H9 (cell line): ENCODE data around the gene SLA2. TPM values are rescaled to one million over a fixed set of nuclear protein-coding genes. Genes with fewer than 3 reads are reported as not detected.

Experiments used
- DNase-seq: peaks from one replicate; pipeline ENCODE4 v3.0.0-alpha.2; 2017
- H2AFZ ChIP-seq: one replicate; pipeline ENCODE4 v1.6.1; 2013; ENCODE audit warnings: mild to moderate bottlenecking, low read length, control low read depth, moderate library complexity
- H2AK5ac ChIP-seq: 2 replicates; pipeline ENCODE4 v1.6.1; 2013; ENCODE audit warnings: low read length, control low read depth, mixed read lengths; ENCODE audit not compliant: insufficient read length
- H2BK120ac ChIP-seq: one replicate; pipeline ENCODE4 v1.6.1; 2013; ENCODE audit warnings: low read depth, mild to moderate bottlenecking, low read length, control low read depth, inconsistent platforms; ENCODE audit not compliant: poor library complexity, severe bottlenecking
- H2BK12ac ChIP-seq: 2 replicates; pipeline ENCODE4 v1.6.1; 2013; ENCODE audit warnings: low read length, control low read depth, mixed read lengths, low read depth; ENCODE audit not compliant: insufficient read length
- H2BK15ac ChIP-seq: 2 replicates; pipeline ENCODE4 v1.6.1; 2013; ENCODE audit warnings: low read depth, low read length, control low read depth
- H2BK20ac ChIP-seq: one replicate; pipeline ENCODE4 v1.6.1; 2013; ENCODE audit warnings: low read depth, mild to moderate bottlenecking, low read length, control low read depth, inconsistent platforms; ENCODE audit not compliant: poor library complexity, severe bottlenecking
- H2BK5ac ChIP-seq: 2 replicates; pipeline ENCODE4 v1.6.1; 2013; ENCODE audit warnings: low read length, control low read depth, mixed read lengths; ENCODE audit not compliant: insufficient read length
- H3K14ac ChIP-seq: 2 replicates; pipeline ENCODE4 v1.6.1; 2013; ENCODE audit warnings: low read length, control low read depth; ENCODE audit not compliant: insufficient read depth
- H3K18ac ChIP-seq: 2 replicates; pipeline ENCODE4 v1.6.1; 2013; ENCODE audit warnings: low read depth, mild to moderate bottlenecking, mixed read lengths, low read length, control low read depth; ENCODE audit not compliant: insufficient read length
- H3K23ac ChIP-seq: 2 replicates; pipeline ENCODE4 v1.6.1; 2013; ENCODE audit warnings: low read length, control low read depth, mixed read lengths, low read depth; ENCODE audit not compliant: insufficient read length
- H3K23me2 ChIP-seq: 2 replicates; pipeline ENCODE4 v1.6.1; 2013; ENCODE audit warnings: low read depth, mild to moderate bottlenecking, mixed read lengths, low read length, control low read depth; ENCODE audit not compliant: insufficient read length, poor library complexity, severe bottlenecking
- H3K27ac ChIP-seq: 2 replicates; pipeline ENCODE4 v1.5.1; 2013; ENCODE audit warnings: low read length, control low read depth, mixed read lengths, low read depth; ENCODE audit not compliant: insufficient read length
- H3K27me3 ChIP-seq: 2 replicates; pipeline ENCODE4 v1.6.1; 2013; ENCODE audit warnings: low read length, control low read depth, inconsistent platforms; ENCODE audit not compliant: insufficient read depth
- H3K4ac ChIP-seq: 2 replicates; pipeline ENCODE4 v1.6.1; 2013; ENCODE audit warnings: low read depth, mild to moderate bottlenecking, control low read depth, inconsistent platforms, low read length, moderate library complexity
- H3K4me1 ChIP-seq: 2 replicates; pipeline ENCODE4 v1.6.1; 2013; ENCODE audit warnings: low read length, control low read depth, inconsistent platforms; ENCODE audit not compliant: insufficient read depth
- H3K4me2 ChIP-seq: 2 replicates; pipeline ENCODE4 v1.6.1; 2013; ENCODE audit warnings: low read length, control low read depth, mixed read lengths; ENCODE audit not compliant: insufficient read length, insufficient read depth
- H3K56ac ChIP-seq: 2 replicates; pipeline ENCODE4 v1.6.1; 2013; ENCODE audit warnings: low read depth, mild to moderate bottlenecking, mixed read lengths, low read length, control low read depth; ENCODE audit not compliant: insufficient read length
- H3K79me1 ChIP-seq: 2 replicates; pipeline ENCODE4 v1.6.1; 2013; ENCODE audit warnings: low read depth, mild to moderate bottlenecking, moderate library complexity, low read length, control low read depth, inconsistent platforms; ENCODE audit not compliant: insufficient read depth, poor library complexity, severe bottlenecking
- H3K79me2 ChIP-seq: 2 replicates; pipeline ENCODE4 v1.6.1; 2013; ENCODE audit warnings: low read length, control low read depth, inconsistent platforms; ENCODE audit not compliant: insufficient read depth
- H3K9ac ChIP-seq: 2 replicates; pipeline ENCODE4 v1.6.1; 2013; ENCODE audit warnings: low read length, control low read depth, mixed read lengths; ENCODE audit not compliant: insufficient read length; ENCODE audit errors: extremely low read depth
- H3K9me3 ChIP-seq: one replicate; pipeline ENCODE4 v1.6.1; 2013; ENCODE audit warnings: low read depth, low read length, inconsistent platforms; ENCODE audit not compliant: control insufficient read depth
- H3T11ph ChIP-seq: one replicate; pipeline ENCODE4 v1.6.1; 2013; ENCODE audit warnings: mild to moderate bottlenecking, low read length, control low read depth, inconsistent platforms
- H4K20me1 ChIP-seq: one replicate; pipeline ENCODE4 v1.6.1; 2013; ENCODE audit not compliant: control insufficient read depth, insufficient read length, insufficient read depth
- H4K5ac ChIP-seq: 2 replicates; pipeline ENCODE4 v1.6.1; 2013; ENCODE audit warnings: low read depth, mild to moderate bottlenecking, mixed read lengths, low read length, control low read depth; ENCODE audit not compliant: insufficient read length
- H4K8ac ChIP-seq: replicated peaks from 2 replicates; pipeline ENCODE4 v1.6.1; 2013; ENCODE audit warnings: low read length, control low read depth, mixed read lengths, low read depth; ENCODE audit not compliant: insufficient read length
- H4K91ac ChIP-seq: 2 replicates; pipeline ENCODE4 v1.6.1; 2013; ENCODE audit warnings: low read depth, mild to moderate bottlenecking, moderate library complexity, mixed read lengths, low read length, control low read depth; ENCODE audit not compliant: insufficient read length
- H3K27ac Mint-ChIP-seq, 3 experiments: 2 replicates in 2 of 3; 3 replicates in 1 of 3; pipeline ENCODE4 v1.8.0; 2020 to 2021; ENCODE audit warnings: mixed read lengths in 3 of 3, mild to moderate bottlenecking in 1 of 3, moderate library complexity in 1 of 3
- H3K27me3 Mint-ChIP-seq: 2 replicates; pipeline ENCODE4 v1.8.0; 2021; ENCODE audit warnings: low read depth, mild to moderate bottlenecking, moderate library complexity, mixed read lengths
- H3K36me3 Mint-ChIP-seq, 3 experiments: 2 replicates in 2 of 3; 3 replicates in 1 of 3; pipeline ENCODE4 v1.8.0; 2020 to 2021; ENCODE audit warnings: low read depth in 3 of 3, mixed read lengths in 3 of 3; ENCODE audit not compliant: insufficient read depth in 1 of 3
- H3K4me1 Mint-ChIP-seq, 2 experiments: 2 replicates each; pipeline ENCODE4 v1.8.0; 2020; ENCODE audit warnings: mixed read lengths in 2 of 2
- H3K4me3 Mint-ChIP-seq, 2 experiments: 2 replicates in 1 of 2; 3 replicates in 1 of 2; pipeline ENCODE4 v1.8.0; 2020 to 2021; ENCODE audit warnings: mild to moderate bottlenecking in 2 of 2, mixed read lengths in 2 of 2, moderate library complexity in 1 of 2
- H3K9me3 Mint-ChIP-seq, 2 experiments: 2 replicates in 1 of 2; 3 replicates in 1 of 2; pipeline ENCODE4 v1.8.0; 2020; ENCODE audit warnings: mild to moderate bottlenecking in 2 of 2, mixed read lengths in 2 of 2, moderate library complexity in 1 of 2
- WGBS: extraction: QIAGEN DNeasy Blood & Tissue Kit; methylation state at CpG from one replicate; pipeline ENCODE4 v1.1.7; 2013; ENCODE audit warnings: missing lambda C conversion rate, low lambda C conversion rate, mixed read lengths; ENCODE audit not compliant: insufficient read length; ENCODE audit errors: extremely low coverage; 5-methylcytosine and 5-hydroxymethylcytosine counted together
- total RNA-seq: library from RNA; stranded (reverse); gene quantifications from 2 replicates; pipeline ENCODE4 v1.2.1, GENCODE V29; 2021
- TF ChIP-seq, protein P1 (sequence below): fragments of 200-600 bp; sonication (generic); conservative IDR thresholded peaks from 3 replicates; pipeline ENCODE4 v1.8.0; 2021; ENCODE audit warnings: antibody characterized with exemption, mild to moderate bottlenecking

Gene SLA2
- total RNA-seq, 1 experiment from 2014 or later: 0.20 TPM

DNA sequence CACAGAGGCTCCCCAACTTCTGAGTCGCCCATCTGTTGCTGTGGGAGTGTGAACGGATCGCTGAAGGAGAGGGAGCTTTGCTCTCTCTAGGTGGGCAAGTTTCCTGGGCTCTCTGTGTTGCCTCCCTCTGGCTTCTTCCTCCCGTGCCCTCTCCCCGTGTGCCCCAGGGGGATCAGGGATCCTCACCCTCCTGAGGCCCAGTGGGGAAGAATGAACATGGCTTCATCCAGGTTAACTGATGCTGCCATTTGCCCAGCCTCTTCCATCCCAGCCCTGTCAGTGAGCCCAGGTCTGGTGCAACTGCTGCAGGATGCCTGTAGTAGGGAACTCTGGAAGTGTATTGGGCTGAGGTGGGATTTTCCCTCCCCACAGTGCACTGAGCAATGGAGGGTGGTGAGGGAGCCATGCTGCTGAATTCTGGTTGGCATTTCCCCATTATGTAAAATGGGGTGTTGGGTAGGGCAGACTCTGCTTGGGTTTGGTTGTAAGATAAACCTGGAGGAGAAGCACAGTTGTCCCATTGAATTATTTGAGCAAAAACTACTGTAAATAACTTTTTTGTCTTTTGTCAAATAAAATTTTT is 52.6 kb downstream of the SLA2 start:
- peak overlapping the region in 1 of 3 experiments; percentile 91; a peak in 3 of 7 replicates for H3K27ac Mint-ChIP-seq
- H3K4me3 Mint-ChIP-seq: no peak overlapping the region
- no peaks in the 10 kb centered on the region for H4K20me1 ChIP-seq
- no peak for DNase-seq
- H3K79me1 ChIP-seq: no peaks in the 10 kb centered on the region
- no peaks in the 10 kb centered on the region for H3K23me2 ChIP-seq
- no peak overlapping the region for H3K18ac ChIP-seq
- no peak overlapping the region for H3K56ac ChIP-seq
- no peaks in the 10 kb centered on the region for H3K27me3 Mint-ChIP-seq
- peaks cover 36 to 45% (median 38%) of the 10 kb centered on the region in 3 experiments for H3K36me3 Mint-ChIP-seq
- no peak overlapping the region for H3K9ac ChIP-seq
- no peak overlapping the region for H2BK12ac ChIP-seq
- H3K23ac ChIP-seq: no peak overlapping the region
- no peak overlapping the region for H4K8ac ChIP-seq
- H3T11ph ChIP-seq: no peak overlapping the region
- H3K4me1 ChIP-seq: peaks cover 7% of the 10 kb centered on the region
- no peak overlapping the region for H3K4ac ChIP-seq
- H3K9me3 ChIP-seq: no peaks in the 10 kb centered on the region
- no peak overlapping the region for H2AK5ac ChIP-seq
- no peak overlapping the region for H4K91ac ChIP-seq
- H3K27ac ChIP-seq: no peak overlapping the region
- no peaks in the 10 kb centered on the region for H3K9me3 Mint-ChIP-seq
- no peak overlapping the region for H3K14ac ChIP-seq
- H2BK120ac ChIP-seq: no peak overlapping the region
- no peaks in the 10 kb centered on the region for H3K27me3 ChIP-seq
- no peak overlapping the region for H2BK5ac ChIP-seq
- no peaks in the 10 kb centered on the region for H3K79me2 ChIP-seq
- no peak overlapping the region for H4K5ac ChIP-seq
- TF ChIP-seq, protein P1, sequence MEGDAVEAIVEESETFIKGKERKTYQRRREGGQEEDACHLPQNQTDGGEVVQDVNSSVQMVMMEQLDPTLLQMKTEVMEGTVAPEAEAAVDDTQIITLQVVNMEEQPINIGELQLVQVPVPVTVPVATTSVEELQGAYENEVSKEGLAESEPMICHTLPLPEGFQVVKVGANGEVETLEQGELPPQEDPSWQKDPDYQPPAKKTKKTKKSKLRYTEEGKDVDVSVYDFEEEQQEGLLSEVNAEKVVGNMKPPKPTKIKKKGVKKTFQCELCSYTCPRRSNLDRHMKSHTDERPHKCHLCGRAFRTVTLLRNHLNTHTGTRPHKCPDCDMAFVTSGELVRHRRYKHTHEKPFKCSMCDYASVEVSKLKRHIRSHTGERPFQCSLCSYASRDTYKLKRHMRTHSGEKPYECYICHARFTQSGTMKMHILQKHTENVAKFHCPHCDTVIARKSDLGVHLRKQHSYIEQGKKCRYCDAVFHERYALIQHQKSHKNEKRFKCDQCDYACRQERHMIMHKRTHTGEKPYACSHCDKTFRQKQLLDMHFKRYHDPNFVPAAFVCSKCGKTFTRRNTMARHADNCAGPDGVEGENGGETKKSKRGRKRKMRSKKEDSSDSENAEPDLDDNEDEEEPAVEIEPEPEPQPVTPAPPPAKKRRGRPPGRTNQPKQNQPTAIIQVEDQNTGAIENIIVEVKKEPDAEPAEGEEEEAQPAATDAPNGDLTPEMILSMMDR: no peak
- no peak overlapping the region for H3K4me2 ChIP-seq
- H3K4me1 Mint-ChIP-seq: peaks cover 29 to 38% of the 10 kb centered on the region in 2 experiments
- no peak overlapping the region for H2AFZ ChIP-seq
- no peak overlapping the region for H2BK20ac ChIP-seq
- WGBS: no CpG with 5 or more reads among the region's 5 CpGs
- no peak overlapping the region for H2BK15ac ChIP-seq
